Measurements from ENCODE around the gene AQP1.
A peak's percentile ranks its signal among the peaks of the same experiment; 100 is the strongest.

Gene AQP1

GRCh38 chr7:30934732-30935568 lies 23.3 kb downstream of the AQP1 start:
- no peak for DNase-seq (ENCODE audit: low spot score)
- TF ChIP-seq CTCF (IDR thresholded peaks at IDR 0.05; ENCODE audit: borderline replicate concordance, control extremely low read depth, extremely low read depth, insufficient read depth, missing control alignments), result no peak
- in situ Hi-C loops (cut with MboI; ENCODE audit: low sequenced_read_pairs, unreplicated experiment), result no loop called here

GRCh38 chr7:30935569-30935877 lies 23.9 kb downstream of the AQP1 start:
- TF ChIP-seq CTCF (IDR thresholded peaks at IDR 0.05; ENCODE audit: borderline replicate concordance, control extremely low read depth, extremely low read depth, insufficient read depth, missing control alignments), result no peak
- in situ Hi-C loops (cut with MboI; ENCODE audit: low sequenced_read_pairs, unreplicated experiment), result no loop called here
- DNase-seq (ENCODE audit: low spot score), result no peak

GRCh38 chr7:30936650-30937245 lies 25.1 kb downstream of the AQP1 start:
- in situ Hi-C loops (cut with MboI; ENCODE audit: low sequenced_read_pairs, unreplicated experiment), result no loop called here
- no peak for DNase-seq (ENCODE audit: low spot score)
- TF ChIP-seq CTCF (IDR thresholded peaks at IDR 0.05; ENCODE audit: borderline replicate concordance, control extremely low read depth, extremely low read depth, insufficient read depth, missing control alignments), result no peak

- no peak for TF ChIP-seq CTCF (IDR thresholded peaks at IDR 0.05; ENCODE audit: borderline replicate concordance, control extremely low read depth, extremely low read depth, insufficient read depth, missing control alignments)
- in situ Hi-C loops (cut with MboI; ENCODE audit: low sequenced_read_pairs, unreplicated experiment), result no loop called here
- no peak for DNase-seq (ENCODE audit: low spot score)
Measured at GRCh38 chr7:30937416-30937815, 25.8 kb downstream of the AQP1 start.

- in situ Hi-C loops (cut with MboI; ENCODE audit: low sequenced_read_pairs, unreplicated experiment), result no loop called here
- TF ChIP-seq CTCF (IDR thresholded peaks at IDR 0.05; ENCODE audit: borderline replicate concordance, control extremely low read depth, extremely low read depth, insufficient read depth, missing control alignments), result peak; percentile 97
- DNase-seq (ENCODE audit: low spot score), result peak; percentile 89
Measured at GRCh38 chr7:30938435-30939316, 27.0 kb downstream of the AQP1 start.

GRCh38 chr7:30941582-30942323 lies 30.1 kb downstream of the AQP1 start:
- in situ Hi-C loops (cut with MboI; ENCODE audit: low sequenced_read_pairs, unreplicated experiment), result no loop called here
- no peak for TF ChIP-seq CTCF (IDR thresholded peaks at IDR 0.05; ENCODE audit: borderline replicate concordance, control extremely low read depth, extremely low read depth, insufficient read depth, missing control alignments)
- no peak for DNase-seq (ENCODE audit: low spot score)
